ENCODE results near the gene SLC4A1.

The SLC4A1 gene

GRCh38 chr17:44258811-44259351 is 9.1 kb downstream of the SLC4A1 start:
- no peak for DNase-seq (ENCODE audit: low read depth)
- TF ChIP-seq, protein P1, sequence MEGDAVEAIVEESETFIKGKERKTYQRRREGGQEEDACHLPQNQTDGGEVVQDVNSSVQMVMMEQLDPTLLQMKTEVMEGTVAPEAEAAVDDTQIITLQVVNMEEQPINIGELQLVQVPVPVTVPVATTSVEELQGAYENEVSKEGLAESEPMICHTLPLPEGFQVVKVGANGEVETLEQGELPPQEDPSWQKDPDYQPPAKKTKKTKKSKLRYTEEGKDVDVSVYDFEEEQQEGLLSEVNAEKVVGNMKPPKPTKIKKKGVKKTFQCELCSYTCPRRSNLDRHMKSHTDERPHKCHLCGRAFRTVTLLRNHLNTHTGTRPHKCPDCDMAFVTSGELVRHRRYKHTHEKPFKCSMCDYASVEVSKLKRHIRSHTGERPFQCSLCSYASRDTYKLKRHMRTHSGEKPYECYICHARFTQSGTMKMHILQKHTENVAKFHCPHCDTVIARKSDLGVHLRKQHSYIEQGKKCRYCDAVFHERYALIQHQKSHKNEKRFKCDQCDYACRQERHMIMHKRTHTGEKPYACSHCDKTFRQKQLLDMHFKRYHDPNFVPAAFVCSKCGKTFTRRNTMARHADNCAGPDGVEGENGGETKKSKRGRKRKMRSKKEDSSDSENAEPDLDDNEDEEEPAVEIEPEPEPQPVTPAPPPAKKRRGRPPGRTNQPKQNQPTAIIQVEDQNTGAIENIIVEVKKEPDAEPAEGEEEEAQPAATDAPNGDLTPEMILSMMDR (IDR thresholded peaks at IDR 0.05; ENCODE audit: low read depth, low read length, missing control alignments) = no peak
- H3K4me3 ChIP-seq (ENCODE audit: low read depth, low read length) = no peak overlapping the region

DNA sequence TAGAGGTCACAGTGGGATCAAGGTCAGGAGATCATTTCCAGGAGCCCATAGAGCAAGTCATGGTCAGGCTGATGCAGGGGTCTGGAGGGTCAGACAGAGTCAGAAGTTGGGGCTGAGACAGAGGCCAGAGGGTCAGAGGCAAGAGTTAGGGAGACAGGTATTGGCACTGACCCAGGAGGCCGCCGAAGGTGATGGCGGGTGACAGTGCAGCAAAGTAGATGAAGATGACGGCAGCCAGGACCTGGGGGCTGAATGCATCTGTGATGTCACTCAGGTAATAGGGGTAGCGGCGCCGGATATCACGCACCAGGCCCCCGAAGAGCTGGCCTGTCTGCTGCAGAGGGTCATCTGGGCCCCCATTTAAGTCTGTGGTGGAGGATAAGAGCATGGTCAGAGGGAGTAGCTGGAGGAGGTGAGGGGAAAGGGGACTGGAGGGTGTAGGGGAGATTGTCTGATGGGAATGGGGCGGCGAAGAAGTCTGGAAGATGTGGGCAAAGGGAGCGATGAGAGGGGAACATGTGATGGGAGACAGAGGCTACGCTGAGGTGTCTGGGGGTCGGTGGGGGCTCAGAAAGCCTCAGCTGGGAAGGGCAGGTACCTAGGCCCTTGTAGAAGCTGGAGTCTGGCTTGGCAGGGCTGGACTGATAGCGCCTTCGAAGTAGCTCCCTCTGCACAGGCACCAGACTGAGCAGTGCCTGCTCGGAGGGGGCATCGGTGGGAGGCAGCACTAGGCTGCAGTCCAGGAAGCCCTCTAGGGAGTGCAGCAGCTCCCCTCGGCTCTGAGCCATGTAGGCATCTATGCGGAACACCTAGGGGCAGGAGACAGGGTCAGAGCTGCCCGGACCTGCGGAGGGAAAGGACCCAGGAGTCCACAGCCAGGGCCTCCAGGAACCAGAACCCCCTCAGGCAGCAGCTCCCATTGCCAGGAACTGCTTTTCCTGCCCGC is 9.8 kb downstream of the SLC4A1 start:
- TF ChIP-seq, protein P1 (IDR thresholded peaks at IDR 0.05; ENCODE audit: low read depth, low read length, missing control alignments) = no peak
- H3K4me3 ChIP-seq (ENCODE audit: low read depth, low read length) = no peak overlapping the region
- no peak for DNase-seq (ENCODE audit: low read depth)

DNA sequence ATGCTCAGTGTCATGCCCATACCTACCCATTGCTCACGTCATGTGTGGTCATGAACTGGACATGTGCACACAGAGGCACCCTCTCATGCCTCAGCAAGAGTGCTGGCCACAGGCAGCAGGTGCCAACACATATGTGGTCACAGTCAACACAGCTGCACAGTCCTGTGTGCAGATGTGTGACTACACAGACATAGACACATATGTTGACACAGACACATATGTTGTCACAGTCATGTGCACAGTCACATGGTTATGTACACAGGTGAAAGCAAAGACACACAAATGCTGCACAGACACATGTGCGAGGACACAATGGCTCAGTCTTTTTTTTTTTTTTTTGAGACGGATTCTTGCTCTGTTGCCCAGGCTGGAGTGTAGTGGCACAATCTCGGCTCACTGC is 11.3 kb downstream of the SLC4A1 start:
- TF ChIP-seq, protein P1 (IDR thresholded peaks at IDR 0.05; ENCODE audit: low read depth, low read length, missing control alignments) = no peak
- H3K4me3 ChIP-seq (ENCODE audit: low read depth, low read length) = no peak overlapping the region
- no peak for DNase-seq (ENCODE audit: low read depth)

DNA sequence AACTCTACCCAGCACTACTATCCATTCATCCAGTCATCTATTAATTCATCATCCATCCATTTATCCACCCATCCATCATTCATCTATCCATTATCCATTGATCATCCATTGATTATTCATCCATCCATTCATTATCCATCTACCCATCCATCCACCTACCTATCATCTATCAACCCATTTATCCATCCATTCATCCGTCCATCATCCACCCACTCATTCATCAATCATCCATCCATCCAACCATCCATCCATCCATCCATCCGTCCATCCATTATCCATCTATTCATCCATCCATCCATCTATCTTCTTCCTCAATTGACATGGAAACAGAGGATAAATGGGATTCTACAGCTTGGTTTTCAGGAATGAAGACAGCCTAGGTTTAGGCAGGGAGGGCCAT is 12.0 kb downstream of the SLC4A1 start:
- H3K4me3 ChIP-seq (ENCODE audit: low read depth, low read length) = no peak overlapping the region
- TF ChIP-seq, protein P1 (IDR thresholded peaks at IDR 0.05; ENCODE audit: low read depth, low read length, missing control alignments) = no peak
- DNase-seq (ENCODE audit: low read depth) = no peak

GRCh38 chr17:44254361-44255095 is 13.4 kb downstream of the SLC4A1 start:
- no peak for DNase-seq (ENCODE audit: low read depth)
- TF ChIP-seq, protein P1 (IDR thresholded peaks at IDR 0.05; ENCODE audit: low read depth, low read length, missing control alignments) = no peak

GRCh38 chr17:44253006-44253405 is 14.9 kb downstream of the SLC4A1 start:
- no peak for DNase-seq (ENCODE audit: low read depth)
- TF ChIP-seq, protein P1 (IDR thresholded peaks at IDR 0.05; ENCODE audit: low read depth, low read length, missing control alignments) = no peak
- no peak overlapping the region for H3K4me3 ChIP-seq (ENCODE audit: low read depth, low read length)

More at GRCh38 chr17:44254361-44255095, 13.4 kb downstream of the SLC4A1 start:
- no peak overlapping the region for H3K4me3 ChIP-seq (ENCODE audit: low read depth, low read length)

Data from GM12864 (cell line).